NCI-H524 (cell line): Measurements from ENCODE around the gene NSFL1C.

Experiments used
- DNase-seq, 2 experiments: peaks; one replicate each; lab custom pipeline; 2025; lab: John Stamatoyannopoulos, UW

NSFL1C gene

GRCh38 chr20:1460275-1460674, 6.4 kb downstream of the NSFL1C start:
- no peak for DNase-seq

- DNase-seq, result no peak
Measured at GRCh38 chr20:1457992-1458391, 8.7 kb downstream of the NSFL1C start.

GRCh38 chr20:1456300-1456699, 10.3 kb downstream of the NSFL1C start:
- no peak for DNase-seq

- DNase-seq, result no peak
Measured at GRCh38 chr20:1450926-1451491, 15.6 kb downstream of the NSFL1C start.

DNA sequence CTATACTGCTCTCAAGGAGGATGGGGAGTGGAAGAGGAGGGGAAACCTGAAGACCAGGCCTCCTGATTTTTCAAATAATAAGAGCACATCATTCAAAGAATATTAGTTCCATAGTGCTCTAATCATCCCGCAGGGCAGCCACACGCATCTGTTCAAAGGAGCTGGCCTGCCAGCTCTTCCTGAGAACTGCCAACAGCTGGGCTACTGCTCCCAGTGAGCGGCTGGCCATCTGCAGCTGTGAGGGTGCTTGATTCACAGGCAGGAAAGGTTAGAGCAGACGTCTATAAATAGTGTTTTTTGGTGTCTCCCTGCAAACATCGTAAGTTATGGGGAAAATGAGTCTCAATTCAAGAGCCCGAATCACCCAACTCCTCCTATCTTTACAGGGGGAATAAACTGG, 17.3 kb downstream of the NSFL1C start:
- DNase-seq, result peak; percentile 29 to 69

DNA sequence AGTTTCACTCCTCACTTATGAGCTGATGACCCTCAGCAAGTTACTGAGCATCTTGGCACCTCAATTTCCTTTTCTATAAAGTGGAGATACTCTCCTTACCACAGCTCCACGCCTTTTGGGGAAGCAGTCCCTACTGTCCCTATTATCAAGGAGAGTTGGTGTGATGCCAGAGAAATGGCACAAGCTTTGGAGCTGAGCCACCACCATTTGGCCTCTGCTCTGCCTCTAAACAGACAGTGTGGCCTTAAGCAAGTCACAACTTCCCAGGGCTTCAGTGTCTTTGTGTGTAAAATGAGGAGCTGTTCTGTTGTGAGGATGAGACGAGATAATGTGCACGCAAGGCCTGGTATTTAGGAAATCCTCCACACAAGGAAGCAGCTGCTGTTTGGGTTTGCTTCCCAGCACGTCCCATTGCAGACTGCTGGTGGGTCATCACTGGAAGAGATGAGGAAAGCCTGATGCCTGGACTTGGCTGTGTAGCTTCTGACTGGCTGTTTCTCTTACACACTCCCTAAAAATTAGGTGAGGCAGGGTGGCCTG, 18.5 kb downstream of the NSFL1C start:
- no peak for DNase-seq

DNA sequence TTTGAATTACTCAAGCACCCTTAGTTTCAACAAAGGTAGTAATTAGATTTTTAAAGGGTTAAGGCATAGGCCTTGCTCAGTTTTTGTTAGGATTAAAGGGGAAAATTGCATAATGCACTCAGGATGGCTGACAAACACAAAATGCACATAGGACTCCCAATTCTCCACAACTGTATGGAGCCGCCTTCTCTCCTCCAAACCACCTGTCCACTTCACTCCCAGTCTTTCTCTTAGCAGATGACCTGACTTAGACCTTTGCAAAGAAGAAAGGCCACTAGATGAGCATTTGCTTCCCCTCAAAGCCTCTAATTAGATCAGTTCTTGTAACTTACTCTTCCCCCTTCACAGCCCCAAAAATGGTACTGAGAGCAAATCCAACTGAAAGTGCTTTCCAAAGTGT, 20.1 kb downstream of the NSFL1C start:
- no peak for DNase-seq

- DNase-seq, result no peak
Measured at GRCh38 chr20:1443085-1443484, 23.6 kb downstream of the NSFL1C start.

- no peak for DNase-seq
Measured at GRCh38 chr20:1442304-1442703, 24.3 kb downstream of the NSFL1C start.

- DNase-seq, result no peak
Measured at GRCh38 chr20:1441133-1441532, 25.5 kb downstream of the NSFL1C start.

GRCh38 chr20:1440024-1440423, 26.6 kb downstream of the NSFL1C start:
- peak in 1 of 2 experiments; percentile 25 for DNase-seq

GRCh38 chr20:1438361-1438760, 28.3 kb downstream of the NSFL1C start:
- no peak for DNase-seq

- DNase-seq, result peak; percentile 24 to 70
Measured at GRCh38 chr20:1437235-1437904, 29.3 kb downstream of the NSFL1C start.

DNA sequence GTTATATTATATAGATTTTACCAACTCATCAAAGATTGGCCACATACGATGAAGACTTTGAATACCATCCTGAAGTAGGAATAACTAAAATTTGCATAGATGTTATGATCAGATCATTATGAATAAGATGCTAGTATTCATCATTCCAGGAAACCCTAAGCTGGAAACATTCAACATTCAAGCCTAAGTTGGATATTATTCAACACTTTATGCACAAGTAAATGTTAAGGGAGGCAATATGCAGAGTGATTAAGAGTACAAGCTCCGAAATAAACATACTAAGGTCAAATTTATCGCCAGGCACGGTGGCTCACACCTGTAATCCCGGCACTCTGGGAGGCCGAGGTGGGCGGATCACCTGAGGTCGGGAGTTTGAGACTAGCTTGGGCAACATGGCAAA, 30.4 kb downstream of the NSFL1C start:
- no peak for DNase-seq

- no peak for DNase-seq
Measured at GRCh38 chr20:1435337-1435699, 31.3 kb downstream of the NSFL1C start.

- peak; percentile 69 to 84 for DNase-seq
Measured at GRCh38 chr20:1434571-1435336, 31.9 kb downstream of the NSFL1C start.

- DNase-seq, result no peak
Measured at GRCh38 chr20:1431158-1431557, 35.5 kb downstream of the NSFL1C start.

DNA sequence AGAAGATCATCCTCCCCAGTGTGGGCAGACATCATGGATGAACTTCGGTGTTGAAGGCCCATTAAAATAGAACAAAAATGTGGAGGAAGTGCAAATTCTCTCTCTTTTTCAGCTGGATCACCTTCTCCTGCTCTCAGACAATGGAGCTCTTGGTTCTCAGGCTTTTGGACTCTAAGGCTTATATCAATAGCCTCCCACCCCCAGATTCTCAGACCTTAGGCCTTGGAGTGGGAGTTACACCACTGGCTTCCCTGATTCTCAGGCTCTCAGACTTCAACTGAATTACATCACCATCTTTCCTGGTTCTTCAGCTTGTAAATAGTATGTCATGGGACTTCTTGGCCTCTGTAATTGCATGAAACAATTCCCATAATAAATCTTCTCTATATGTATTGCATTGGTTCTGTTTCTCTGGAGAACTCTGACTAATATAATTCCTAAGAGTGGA, 36.6 kb downstream of the NSFL1C start:
- no peak for DNase-seq

- DNase-seq, result no peak
Measured at GRCh38 chr20:1429143-1429728, 37.4 kb downstream of the NSFL1C start.

- DNase-seq, result peak; percentile 81 to 93
Measured at GRCh38 chr20:1427457-1428054, 39.1 kb downstream of the NSFL1C start.

GRCh38 chr20:1426231-1426849, 40.3 kb downstream of the NSFL1C start:
- DNase-seq, result peak in 1 of 2 experiments; percentile 58

- no peak for DNase-seq
Measured at GRCh38 chr20:1424336-1424735, 42.3 kb downstream of the NSFL1C start.
